AG09309 (cell line): ENCODE data around the gene PARN.

Source experiments
- DNase-seq: peaks from one replicate; pipeline ENCODE4 v3.0.0-alpha.2; 2010; ENCODE audit warnings: low read depth
- H3K4me3 ChIP-seq: 2 replicates; pipeline ENCODE4 v1.5.1; 2011; ENCODE audit warnings: mild to moderate bottlenecking, low read depth, low read length, moderate library complexity; ENCODE audit not compliant: control insufficient read depth
- TF ChIP-seq, protein P1 (sequence below): IDR thresholded peaks from 2 replicates; pipeline ENCODE4 v1.5.1; 2011; ENCODE audit warnings: mild to moderate bottlenecking, low read depth, low read length, inconsistent platforms; ENCODE audit not compliant: insufficient read depth, control insufficient read depth; ENCODE audit errors: missing control alignments

The PARN gene

DNA sequence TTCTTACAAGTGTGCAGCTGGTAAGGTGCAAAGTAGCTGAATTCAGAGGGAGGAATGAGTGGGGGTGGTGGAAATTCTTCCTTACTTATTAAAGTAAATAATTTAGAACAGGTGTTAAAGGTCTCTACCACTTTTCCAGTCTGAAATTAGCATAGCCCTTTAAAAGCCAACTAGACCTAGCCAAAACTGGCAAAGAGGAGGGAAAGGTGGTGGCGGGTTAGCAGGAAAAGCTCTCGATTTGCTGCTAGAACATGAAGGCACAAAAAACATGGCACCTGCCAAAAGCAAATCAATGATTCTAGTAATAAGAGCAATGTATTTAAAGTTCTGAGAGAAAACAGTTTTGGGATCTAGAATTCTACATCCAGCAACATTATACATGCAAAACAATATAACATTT, 157.7 kb downstream of the PARN start:
- DNase-seq = no peak
- no peak overlapping the region for H3K4me3 ChIP-seq
- TF ChIP-seq, protein P1, sequence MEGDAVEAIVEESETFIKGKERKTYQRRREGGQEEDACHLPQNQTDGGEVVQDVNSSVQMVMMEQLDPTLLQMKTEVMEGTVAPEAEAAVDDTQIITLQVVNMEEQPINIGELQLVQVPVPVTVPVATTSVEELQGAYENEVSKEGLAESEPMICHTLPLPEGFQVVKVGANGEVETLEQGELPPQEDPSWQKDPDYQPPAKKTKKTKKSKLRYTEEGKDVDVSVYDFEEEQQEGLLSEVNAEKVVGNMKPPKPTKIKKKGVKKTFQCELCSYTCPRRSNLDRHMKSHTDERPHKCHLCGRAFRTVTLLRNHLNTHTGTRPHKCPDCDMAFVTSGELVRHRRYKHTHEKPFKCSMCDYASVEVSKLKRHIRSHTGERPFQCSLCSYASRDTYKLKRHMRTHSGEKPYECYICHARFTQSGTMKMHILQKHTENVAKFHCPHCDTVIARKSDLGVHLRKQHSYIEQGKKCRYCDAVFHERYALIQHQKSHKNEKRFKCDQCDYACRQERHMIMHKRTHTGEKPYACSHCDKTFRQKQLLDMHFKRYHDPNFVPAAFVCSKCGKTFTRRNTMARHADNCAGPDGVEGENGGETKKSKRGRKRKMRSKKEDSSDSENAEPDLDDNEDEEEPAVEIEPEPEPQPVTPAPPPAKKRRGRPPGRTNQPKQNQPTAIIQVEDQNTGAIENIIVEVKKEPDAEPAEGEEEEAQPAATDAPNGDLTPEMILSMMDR = no peak

DNA sequence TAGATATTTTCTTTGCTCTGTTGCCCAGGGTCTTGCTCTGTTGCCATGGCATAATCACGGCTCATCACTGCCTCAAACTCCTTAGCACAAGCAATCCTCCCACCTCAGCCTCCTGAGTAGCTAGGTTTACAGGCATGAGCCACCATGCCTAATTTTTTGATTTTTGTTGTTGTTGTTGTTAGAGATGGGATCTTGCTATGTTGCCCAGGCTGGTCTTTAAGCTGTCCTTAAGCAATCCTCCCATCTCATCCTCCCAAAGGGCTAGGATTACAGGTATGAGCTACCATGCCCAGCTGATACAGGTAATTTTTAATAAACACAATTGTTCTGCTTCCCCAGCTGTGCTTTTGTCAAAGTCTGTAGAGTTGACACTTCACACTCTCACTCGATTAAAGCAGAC, 159.3 kb downstream of the PARN start:
- DNase-seq = no peak
- TF ChIP-seq, protein P1 = no peak
- no peak overlapping the region for H3K4me3 ChIP-seq

DNA sequence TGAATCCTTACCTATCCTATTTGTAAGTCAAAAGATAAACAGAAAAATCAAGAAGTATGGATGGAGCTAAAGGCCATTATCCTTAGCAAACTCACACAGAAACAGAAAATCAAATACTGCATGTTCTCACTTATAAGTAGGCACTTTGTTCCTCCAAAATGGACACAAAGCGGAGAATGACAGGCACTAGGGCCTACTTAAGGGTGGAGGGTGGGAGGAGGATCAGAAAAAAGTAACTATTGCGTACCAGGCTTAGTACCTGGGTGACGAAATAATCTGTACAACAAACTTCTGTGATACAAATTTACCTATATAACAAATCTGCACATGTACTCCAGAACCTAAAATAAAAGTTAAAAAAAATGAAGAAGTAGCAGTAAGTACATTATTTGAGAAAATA, 164.3 kb downstream of the PARN start:
- TF ChIP-seq, protein P1 = no peak
- no peak overlapping the region for H3K4me3 ChIP-seq
- no peak for DNase-seq

DNA sequence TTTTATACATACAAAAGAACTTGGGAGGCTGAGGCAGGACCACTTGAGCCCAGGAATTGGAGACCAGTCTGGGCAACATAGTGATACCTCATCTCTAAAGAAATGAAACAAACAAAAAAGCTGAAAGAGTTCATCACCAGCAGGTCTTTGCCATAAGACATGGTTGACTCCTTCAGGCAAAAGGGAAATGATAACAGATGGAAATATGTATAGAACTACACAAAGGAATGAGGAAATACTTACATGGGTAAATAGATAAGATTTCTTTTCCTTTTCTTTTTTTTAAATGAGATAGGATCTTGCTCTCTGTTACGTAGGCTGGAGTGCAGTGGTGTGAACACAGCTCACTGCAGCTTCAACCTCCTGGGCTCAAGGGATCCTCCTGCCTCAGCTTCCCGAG, 165.3 kb downstream of the PARN start:
- no peak for DNase-seq
- no peak overlapping the region for H3K4me3 ChIP-seq
- TF ChIP-seq, protein P1 = no peak

DNA sequence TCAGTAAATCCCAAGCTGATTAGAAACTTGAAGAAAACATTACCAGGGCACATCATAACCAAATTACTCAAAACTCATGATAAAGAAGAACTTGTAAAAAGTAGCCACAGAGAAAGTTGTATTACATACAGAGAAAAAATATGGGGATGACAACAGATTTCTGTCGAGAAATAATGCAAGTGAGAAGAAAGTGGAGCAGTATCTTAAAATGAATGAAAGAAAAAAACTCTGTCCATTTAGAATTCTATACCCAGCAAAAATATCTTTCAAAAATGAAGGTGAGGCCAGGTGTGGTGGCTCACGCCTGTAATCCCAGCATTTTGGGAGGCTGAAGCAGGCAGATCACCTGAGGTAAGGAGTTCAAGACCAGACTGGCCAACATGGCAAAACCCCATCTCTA, 165.9 kb downstream of the PARN start:
- no peak for DNase-seq
- no peak overlapping the region for H3K4me3 ChIP-seq
- TF ChIP-seq, protein P1 = no peak

DNA sequence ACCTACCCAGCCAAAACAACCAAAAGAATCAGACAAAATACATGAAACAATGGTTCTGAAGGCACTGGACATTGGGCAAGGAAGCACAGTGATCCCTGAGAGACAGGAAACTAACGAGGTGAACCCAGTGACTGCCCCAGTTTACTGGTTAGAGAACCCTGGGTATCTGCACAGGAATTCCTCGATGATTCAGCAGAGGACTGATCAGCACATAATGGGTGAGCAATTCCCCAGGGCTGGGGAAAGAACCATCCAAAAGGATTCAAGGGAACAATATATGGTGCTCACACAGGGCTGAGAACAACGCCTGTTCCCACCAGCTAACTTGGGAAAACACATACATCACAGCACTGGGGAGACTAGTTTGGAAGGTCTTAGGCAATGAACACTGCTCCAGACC, 167.2 kb downstream of the PARN start:
- H3K4me3 ChIP-seq = no peak overlapping the region
- TF ChIP-seq, protein P1 = no peak
- DNase-seq = no peak

DNA sequence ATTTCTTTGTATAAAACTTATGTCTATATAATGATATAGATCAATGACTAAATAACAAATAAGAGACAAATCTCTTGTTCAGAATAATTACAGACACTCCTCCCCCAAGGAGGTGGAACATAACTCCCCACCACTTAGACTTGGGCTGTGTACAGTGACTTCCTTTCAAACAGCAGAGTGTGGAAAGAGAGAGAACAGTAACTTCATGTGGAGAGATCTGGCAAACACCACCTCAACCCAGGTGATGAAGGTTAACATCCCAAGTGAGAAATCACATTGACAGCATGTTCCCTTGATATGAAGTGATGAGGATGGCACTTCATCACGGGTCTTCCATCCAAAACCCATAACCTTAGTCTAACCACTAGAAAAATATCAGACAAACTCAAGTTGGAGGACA, 169.3 kb downstream of the PARN start:
- TF ChIP-seq, protein P1 = no peak
- DNase-seq = no peak
- H3K4me3 ChIP-seq = no peak overlapping the region
